T-helper 2 cell treated with Interferon-gamma antibody and Interleukin-4, amounts not matched to agents 100 ng/mL and 5 ng/mL, for 36 hours (primary cell): ENCODE data around the gene CTSZ. TPM values are rescaled to one million over a fixed set of nuclear protein-coding genes. Genes with fewer than 3 reads are reported as not detected.
"Not testable (repeated sequence)": the region's sequence is repeated elsewhere in the genome, so short reads cannot be mapped to it uniquely, and the experiment has no call there.

ENCODE experiments used
- intact Hi-C: fragments of 100-400 bp; cut with micrococcal nuclease; formaldehyde crosslinking; loops from one replicate; pipeline ENCODE4 v1.15.1; 2023
- total RNA-seq: library from RNA; stranded (reverse); gene quantifications from 2 replicates; pipeline ENCODE4 v1.2.3, GENCODE V29; 2022

CTSZ gene
- total RNA-seq, 1 donor from 2014 or later = 53.2 TPM

GRCh38 chr20:59014680-59015389 is 7.8 kb upstream of the CTSZ start:
- intact Hi-C loops = no loop called here

GRCh38 chr20:59013959-59014608 is 7.0 kb upstream of the CTSZ start:
- intact Hi-C loops = no loop called here

- intact Hi-C loops = no loop called here
Observed at GRCh38 chr20:59013031-59013951, 6.2 kb upstream of the CTSZ start.

GRCh38 chr20:59011874-59012157 is 4.8 kb upstream of the CTSZ start:
- intact Hi-C loops = not testable (repeated sequence)

- intact Hi-C loops = no loop called here
Observed at GRCh38 chr20:59010995-59011873, 4.2 kb upstream of the CTSZ start.

- intact Hi-C loops = no loop called here
Observed at GRCh38 chr20:59010321-59010994, 3.4 kb upstream of the CTSZ start.

GRCh38 chr20:59008715-59009336 is 1.8 kb upstream of the CTSZ start:
- intact Hi-C loops = no loop called here

- intact Hi-C loops = loop anchor here (2.0 kb wide), 2 partner anchors 25 to 27 kb away; partner anchors contain the start of genes ATP5F1E and NELFCD
Observed at GRCh38 chr20:59007665-59008511, 834 bp upstream of the CTSZ start.

GRCh38 chr20:59006167-59006863 is 739 bp downstream of the CTSZ start:
- intact Hi-C loops = loop anchor here (2.0 kb wide), 2 partner anchors 26 kb away; partner anchors contain the start of genes ATP5F1E and NELFCD

GRCh38 chr20:59005523-59006166 is 1.4 kb downstream of the CTSZ start:
- intact Hi-C loops = loop anchor here (2.0 kb wide), 3 partner anchors 25 to 37 kb away; partner anchors contain the start of genes ATP5F1E, NELFCD and PRELID3B

GRCh38 chr20:59004763-59005522 is 2.1 kb downstream of the CTSZ start:
- intact Hi-C loops = loop anchor here (2.0 kb wide), 1 partner anchor 38 kb away; the partner anchor contains the start of gene PRELID3B

GRCh38 chr20:59004493-59004762 is 2.6 kb downstream of the CTSZ start:
- intact Hi-C loops = loop anchor here (2.0 kb wide), 1 partner anchor 38 kb away; the partner anchor contains the start of gene PRELID3B

GRCh38 chr20:59003836-59004492 is 3.1 kb downstream of the CTSZ start:
- intact Hi-C loops = loop anchor here (2.0 kb wide), 1 partner anchor 39 kb away; the partner anchor contains the start of gene PRELID3B

- intact Hi-C loops = no loop called here
Observed at GRCh38 chr20:59002874-59003399, 4.1 kb downstream of the CTSZ start.

- intact Hi-C loops = no loop called here
Observed at GRCh38 chr20:59002388-59002787, 4.7 kb downstream of the CTSZ start.

- intact Hi-C loops = no loop called here
Observed at GRCh38 chr20:59001449-59002171, 5.4 kb downstream of the CTSZ start.
